Activated CD8-positive, alpha-beta memory T cell treated with anti-CD3 and anti-CD28 coated beads for 36 hours (primary cell): Measurements from ENCODE around the gene NYNRIN. TPM values are rescaled to one million over a fixed set of nuclear protein-coding genes. Genes with fewer than 3 reads are reported as not detected.
"Not testable (repeated sequence)": the region's sequence is repeated elsewhere in the genome, so short reads cannot be mapped to it uniquely, and the experiment has no call there.

ENCODE experiments used
- CTCF ChIA-PET: fragments of 350-600 bp; sonication (Branson Sonifier 250); formaldehyde crosslinking; loops from one replicate; lab custom pipeline; 2021; ENCODE audit warnings: antibody characterized with exemption; lab: Charles Lee
- POLR2A ChIA-PET: fragments of 350-600 bp; sonication (Branson Sonifier 250); formaldehyde crosslinking; loops from one replicate; lab custom pipeline; 2021; ENCODE audit warnings: antibody characterized with exemption; lab: Charles Lee
- total RNA-seq, 2 experiments: library from RNA; stranded (reverse); gene quantifications; one replicate each; pipeline ENCODE4 v1.2.3, GENCODE V29; 2021

The NYNRIN gene
- under 1 TPM; 0.06 TPM for total RNA-seq

- CTCF ChIA-PET, result interaction anchor here (0.6 to 2.4 kb wide), 2 partner anchors 66 to 72 kb away, joined by 4 to 11 read pairs; no protein-coding TSS in a partner anchor
- POLR2A ChIA-PET, result no interaction called here
Measured at GRCh38 chr14:24398653-24399446, at the start of gene NYNRIN. Gene NYNRIN (plus strand): TSS chr14:24399003. CDS start chr14:24399247, 244 bp downstream.

DNA sequence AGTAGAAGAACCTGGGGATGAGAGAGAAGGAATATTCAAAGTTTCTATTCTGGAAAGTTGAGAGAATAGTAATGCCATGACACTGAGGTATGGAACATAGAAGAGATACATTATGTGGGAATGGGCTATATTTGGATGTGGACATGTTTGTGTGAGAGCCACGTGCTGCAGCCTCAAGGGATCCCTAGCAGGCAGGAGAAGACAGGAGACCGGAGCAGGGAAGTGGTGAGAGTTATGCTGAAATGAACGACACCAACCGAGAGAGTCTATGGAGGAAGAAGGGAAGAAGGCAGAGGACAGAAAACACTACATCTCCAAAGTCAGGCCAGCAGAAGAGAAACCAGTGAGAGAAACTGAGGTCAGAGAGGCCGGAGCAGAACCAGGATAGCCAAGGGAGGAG lies 49.1 kb upstream of the NYNRIN start:
- ChIA-PET POLR2A (no interaction called here), CTCF (interaction anchor here (0.9 to 1.2 kb wide), 2 partner anchors 16 to 82 kb away, joined by 3 to 4 read pairs; no protein-coding TSS in a partner anchor)

DNA sequence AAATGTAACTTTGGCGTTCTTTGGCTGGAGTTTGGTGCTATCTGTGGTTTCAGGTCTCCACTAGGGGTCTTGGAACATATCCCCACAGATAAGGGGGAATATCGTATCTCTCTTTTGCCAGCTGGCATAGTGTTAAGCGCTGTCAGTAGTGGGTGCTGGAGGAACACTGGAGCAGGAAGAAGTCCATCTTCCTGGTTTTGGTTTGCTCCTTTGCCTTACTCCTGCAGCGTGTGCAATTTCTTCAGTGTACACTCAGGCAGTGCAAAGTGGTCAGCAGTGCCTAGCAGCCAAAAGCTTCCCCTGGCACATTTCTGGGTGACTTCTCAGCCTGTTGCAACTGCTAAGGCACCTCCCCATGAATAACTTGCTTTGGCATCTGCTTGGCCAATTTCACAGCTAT lies 47.3 kb upstream of the NYNRIN start:
- ChIA-PET POLR2A (no interaction called here), CTCF (interaction anchor here (1.0 to 1.1 kb wide), 2 partner anchors 80 to 85 kb away, joined by 3 to 4 read pairs; no protein-coding TSS in a partner anchor)

DNA sequence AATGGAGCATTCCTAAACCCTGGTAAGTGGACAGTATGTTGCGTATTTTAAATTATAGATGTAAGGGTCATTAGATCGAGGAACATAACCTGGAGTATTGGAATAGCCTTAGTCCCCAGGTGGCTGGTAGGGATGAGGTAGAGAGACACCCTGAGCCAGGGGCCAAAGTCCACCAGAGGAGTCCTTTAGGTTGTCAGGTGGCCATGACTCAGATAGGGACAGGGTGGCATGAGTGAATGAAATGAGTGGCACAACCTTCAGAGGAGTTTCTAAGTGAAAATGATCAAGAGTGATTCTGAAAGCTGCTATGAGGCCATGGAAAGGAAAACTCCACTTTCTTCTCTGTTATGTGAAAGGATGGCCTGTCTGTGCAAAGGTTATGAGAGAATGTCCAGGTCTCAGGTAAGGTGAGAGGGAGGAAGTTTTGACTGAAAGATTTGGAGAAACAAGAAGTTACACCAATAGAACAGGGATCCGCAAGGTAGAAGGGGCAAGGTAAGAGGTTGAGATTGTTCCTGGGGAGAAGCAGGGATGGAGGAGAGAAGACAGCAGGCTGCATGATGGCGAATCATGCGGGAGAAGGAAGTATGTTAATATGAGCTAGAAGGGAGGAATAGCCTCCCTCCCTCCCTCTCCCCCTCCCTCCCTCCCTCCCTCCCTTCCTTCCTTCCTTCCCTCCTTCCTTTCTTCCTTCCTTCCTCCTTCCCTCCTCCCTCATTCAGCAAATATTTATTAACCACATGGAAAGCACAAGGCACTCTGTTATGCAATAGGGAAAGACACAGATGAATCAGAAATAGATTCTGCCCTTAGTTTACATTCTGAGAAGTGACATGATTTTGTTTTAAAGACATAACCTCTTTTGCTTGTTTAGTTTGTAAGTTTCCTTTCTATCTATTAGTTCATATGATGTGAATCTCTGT lies 45.0 kb upstream of the NYNRIN start:
- POLR2A ChIA-PET, result no interaction called here
- CTCF ChIA-PET, result no interaction called here

GRCh38 chr14:24354482-24354825 lies 44.3 kb upstream of the NYNRIN start:
- CTCF ChIA-PET, POLR2A ChIA-PET: not testable (repeated sequence)

DNA sequence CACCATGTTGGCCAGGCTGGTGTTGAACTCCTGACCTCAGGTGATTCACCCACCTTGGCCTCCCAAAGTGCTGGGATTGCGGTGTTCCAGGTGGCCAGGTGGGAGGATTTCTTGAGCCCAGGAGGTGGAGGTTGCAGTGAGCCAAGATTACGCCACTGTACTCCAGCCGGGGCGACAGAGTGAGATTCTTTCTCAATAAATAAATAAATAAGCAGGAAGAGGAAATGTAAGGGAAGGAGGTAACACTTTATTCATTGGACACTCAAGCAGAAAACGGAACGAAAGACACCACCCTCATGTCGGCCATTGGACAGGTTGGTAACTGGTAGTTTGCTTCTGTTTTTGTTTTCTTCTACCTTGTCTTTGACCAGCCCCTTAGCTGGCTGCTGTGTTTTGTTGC lies 43.8 kb upstream of the NYNRIN start:
- CTCF ChIA-PET, result no interaction called here
- POLR2A ChIA-PET, result no interaction called here

DNA sequence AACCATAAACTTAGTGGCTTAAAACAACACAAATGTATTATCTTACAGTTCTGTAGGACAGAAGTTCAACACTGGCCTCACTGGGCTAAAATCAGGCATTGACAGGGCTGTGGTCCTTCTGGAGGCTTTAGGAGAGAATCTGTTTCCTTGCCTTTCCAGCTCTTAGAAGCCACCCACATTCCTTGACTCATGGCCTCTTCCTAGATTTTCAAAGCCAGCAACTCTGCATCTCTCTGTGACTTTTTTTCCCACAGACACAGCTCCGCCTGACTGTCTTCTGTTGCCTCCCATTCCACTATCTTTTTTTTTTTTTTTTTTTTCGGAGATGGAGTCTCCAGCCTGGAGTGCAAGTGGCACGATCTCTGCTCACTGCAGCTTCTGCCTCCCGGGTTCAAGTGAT lies 42.6 kb upstream of the NYNRIN start:
- POLR2A ChIA-PET, result no interaction called here
- CTCF ChIA-PET, result interaction anchor here (2.2 kb wide), 1 partner anchor 75 kb away, joined by 10 read pairs; no protein-coding TSS in a partner anchor

DNA sequence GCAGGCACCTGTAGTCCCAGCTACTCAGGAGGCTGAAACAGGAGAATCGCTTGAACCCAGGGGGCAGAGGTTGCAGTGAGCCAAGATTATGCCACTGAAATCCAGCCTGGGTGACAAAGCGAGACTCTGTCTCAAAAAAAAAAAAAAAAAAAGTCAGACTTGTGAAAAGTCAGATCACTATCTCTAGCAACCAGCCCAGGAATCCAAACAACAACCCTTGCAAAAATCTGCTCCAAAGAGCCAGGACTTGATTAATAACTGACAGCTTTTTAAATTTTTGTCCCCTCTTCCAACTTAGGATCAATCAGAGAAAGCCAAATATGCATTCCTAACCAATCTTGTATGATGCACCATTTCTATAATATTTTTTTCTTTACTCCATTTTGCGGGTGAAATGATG lies 38.5 kb upstream of the NYNRIN start:
- POLR2A ChIA-PET, result no interaction called here

DNA sequence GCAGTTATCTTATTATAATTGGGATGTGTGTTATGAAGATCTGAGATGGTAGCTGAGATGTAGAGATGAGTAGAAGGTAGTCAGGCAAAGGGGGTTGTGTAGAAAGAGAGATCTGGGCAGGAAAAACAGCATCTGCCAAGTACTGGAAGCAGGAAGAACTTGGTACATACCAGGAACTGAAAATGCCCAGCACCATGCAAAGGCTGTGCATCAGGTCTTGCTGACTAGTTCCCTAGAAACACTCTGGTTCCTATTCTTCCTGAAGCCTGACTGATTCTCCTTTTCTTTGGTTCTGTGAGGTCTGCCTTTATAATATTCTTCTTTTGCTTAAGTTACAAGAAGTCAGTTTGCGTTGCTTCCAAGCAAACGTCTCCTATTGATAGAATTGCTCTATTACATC lies 37.5 kb upstream of the NYNRIN start:
- POLR2A ChIA-PET, result interaction anchor here (1.1 kb wide), 1 partner anchor 69 kb away, joined by 3 read pairs; no protein-coding TSS in a partner anchor
- CTCF ChIA-PET, result interaction anchor here (1.5 to 2.1 kb wide), 3 partner anchors 27 to 75 kb away, joined by 6 to 7 read pairs (median 7); partner anchors contain the start of gene ADCY4

More for the DNA sequence above, 38.5 kb upstream of the NYNRIN start:
- CTCF ChIA-PET, result interaction anchor here (0.7 to 1.6 kb wide), 2 partner anchors 26 to 40 kb away, joined by 3 to 7 read pairs; partner anchors contain the start of gene ADCY4

- POLR2A ChIA-PET, result no interaction called here
- CTCF ChIA-PET, result interaction anchor here (1.2 to 2.1 kb wide), 3 partner anchors 29 to 74 kb away, joined by 3 to 7 read pairs (median 6); no protein-coding TSS in a partner anchor
Measured at GRCh38 chr14:24362241-24362960, 36.4 kb upstream of the NYNRIN start.

- POLR2A ChIA-PET, result no interaction called here
- CTCF ChIA-PET, result interaction anchor here (0.9 to 1.0 kb wide), 2 partner anchors 30 to 68 kb away, joined by 3 read pairs; no protein-coding TSS in a partner anchor
Measured at GRCh38 chr14:24363401-24363800, 35.4 kb upstream of the NYNRIN start.

- ChIA-PET CTCF (interaction anchor here (1.2 to 2.3 kb wide), 5 partner anchors 25 to 72 kb away, joined by 3 to 46 read pairs (median 12); partner anchors contain the start of genes KHNYN and RIPK3), POLR2A (no interaction called here)
Measured at GRCh38 chr14:24364841-24365240, 34.0 kb upstream of the NYNRIN start.

DNA sequence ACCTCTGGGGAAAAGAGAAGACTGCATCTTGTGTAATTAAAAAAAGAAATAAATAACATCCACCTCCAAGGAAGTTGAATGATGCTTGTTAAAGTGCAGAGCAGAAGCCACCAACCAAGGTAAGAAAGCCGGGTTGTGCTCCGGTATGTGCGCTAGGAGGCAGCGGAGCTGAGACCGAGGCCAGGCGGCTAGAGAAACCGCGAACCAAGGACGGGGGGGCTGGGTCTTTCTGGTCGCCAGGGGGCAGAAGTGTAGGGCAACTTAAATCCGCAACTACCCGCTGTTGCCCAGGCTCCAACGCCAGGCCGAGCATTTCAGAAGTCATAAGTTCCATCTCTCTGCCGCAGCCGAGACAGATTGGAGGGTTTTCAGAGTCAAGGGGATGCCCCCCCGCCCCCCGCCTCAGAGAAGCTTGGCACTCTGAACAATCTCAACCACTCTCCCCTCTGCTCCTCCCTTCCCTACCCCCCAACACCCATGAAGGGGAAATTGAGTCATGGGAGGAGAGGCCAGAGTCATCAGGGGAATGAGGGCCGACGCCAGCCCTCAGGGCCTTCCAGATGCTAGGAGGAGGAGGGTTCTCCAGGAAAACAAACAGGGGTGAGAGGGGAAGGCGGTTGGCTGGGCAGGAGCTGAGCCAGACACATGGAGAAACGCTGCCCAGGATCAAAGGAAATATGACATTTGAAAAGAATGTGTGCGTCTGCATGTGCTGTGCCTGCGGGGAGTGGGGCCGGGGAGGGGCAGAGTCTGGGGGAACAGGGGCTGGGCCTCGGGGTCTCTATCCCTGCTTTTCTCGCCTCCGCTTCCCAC lies 33.0 kb upstream of the NYNRIN start:
- POLR2A ChIA-PET, result interaction anchor here (0.6 to 1.9 kb wide), 3 partner anchors 14 to 70 kb away, joined by 3 to 10 read pairs (median 3); no protein-coding TSS in a partner anchor
- CTCF ChIA-PET, result interaction anchor here (0.7 to 2.3 kb wide), 11 partner anchors 12 to 1276 kb away, joined by 3 to 46 read pairs (median 5); partner anchors contain the start of genes KHNYN and RIPK3

DNA sequence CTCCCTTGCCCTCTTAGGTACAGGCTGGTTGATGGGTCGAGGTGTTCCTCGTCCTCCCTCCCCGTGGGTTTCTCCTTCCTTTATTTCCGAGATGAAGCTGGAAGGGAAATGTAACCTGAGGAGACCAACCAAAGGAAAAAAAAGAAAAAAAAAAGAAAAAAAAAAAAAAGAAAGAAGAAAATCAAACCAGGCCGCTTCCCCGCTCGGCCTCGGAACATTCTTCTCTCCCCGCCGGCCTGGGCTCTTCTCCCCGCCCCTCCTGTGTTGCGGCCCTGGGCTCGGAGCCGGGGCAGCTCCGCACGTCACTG lies 32.4 kb upstream of the NYNRIN start:
- CTCF ChIA-PET, result interaction anchor here (0.7 to 2.3 kb wide), 9 partner anchors 17 to 1276 kb away, joined by 3 to 46 read pairs (median 6); partner anchors contain the start of gene KHNYN
- POLR2A ChIA-PET, result interaction anchor here (0.6 to 1.9 kb wide), 3 partner anchors 13 to 70 kb away, joined by 3 to 10 read pairs (median 3); no protein-coding TSS in a partner anchor

DNA sequence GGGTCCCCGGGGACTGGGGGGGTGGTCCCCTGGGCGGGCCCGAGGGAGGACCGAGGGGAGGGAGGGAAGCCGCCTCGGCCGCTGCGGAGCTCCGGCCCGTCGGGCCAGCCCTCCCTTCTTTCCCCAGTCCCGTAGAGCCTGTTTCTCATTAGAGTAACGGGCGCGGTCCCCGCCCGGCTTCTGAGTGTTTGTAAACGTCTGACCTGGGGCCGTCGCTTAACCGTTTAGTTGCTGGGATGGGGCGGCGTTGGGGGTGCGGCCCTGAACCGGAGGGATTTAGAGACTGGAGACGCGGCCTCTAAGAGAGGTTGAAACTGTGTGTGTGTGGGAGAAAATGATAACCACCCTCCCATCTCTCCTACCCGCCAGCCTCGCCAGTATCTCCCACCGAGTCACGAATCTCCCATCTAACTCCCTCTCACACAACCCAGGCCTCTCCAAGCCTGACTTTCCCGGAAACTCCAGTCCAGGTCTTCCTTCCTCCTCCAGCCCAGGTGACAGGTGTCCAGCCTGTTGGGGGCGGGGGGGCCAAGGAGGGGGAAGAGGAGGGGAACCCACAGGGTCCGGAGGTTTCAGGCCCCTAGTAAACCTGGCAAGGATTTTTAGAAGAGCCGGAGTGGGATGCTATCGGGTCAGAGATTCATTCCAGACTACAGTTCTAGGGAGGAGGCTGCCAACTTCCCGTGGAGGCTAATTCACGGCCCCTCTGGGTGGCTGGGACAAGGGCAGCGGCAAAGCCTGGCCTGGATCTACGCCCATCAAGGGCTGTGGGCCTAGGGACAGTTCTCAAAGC lies 31.9 kb upstream of the NYNRIN start:
- ChIA-PET CTCF (interaction anchor here (0.7 to 2.3 kb wide), 6 partner anchors 17 to 70 kb away, joined by 4 to 46 read pairs (median 8); partner anchors contain the start of gene KHNYN), POLR2A (interaction anchor here (1.0 to 1.9 kb wide), 2 partner anchors 65 to 69 kb away, joined by 3 to 10 read pairs; no protein-coding TSS in a partner anchor)

- CTCF ChIA-PET, result interaction anchor here (0.7 kb wide), 1 partner anchor 8 kb away, joined by 3 read pairs; no protein-coding TSS in a partner anchor
- POLR2A ChIA-PET, result interaction anchor here (0.6 kb wide), 1 partner anchor 17 kb away, joined by 3 read pairs; no protein-coding TSS in a partner anchor
Measured at GRCh38 chr14:24367514-24368211, 31.1 kb upstream of the NYNRIN start, which contains the start of gene NFATC4. Gene NFATC4 (plus strand): TSS chr14:24368184. CDS start chr14:24368341, 157 bp downstream.
